HCT116 (cell line): ENCODE measurements around the gene GPR155.

Experiments
- CEBPB ChIP-seq: IDR thresholded peaks from 2 replicates; pipeline ENCODE4 v1.6.1; 2012; ENCODE audit warnings: low read depth
- EZH2 ChIP-seq: fragments of 200-600 bp; sonication (generic); IDR thresholded peaks from 2 replicates; pipeline ENCODE4 v1.6.1; 2017; ENCODE audit warnings: antibody characterized with exemption, mixed run types
- EZH2phosphoT487 ChIP-seq: fragments of 200-600 bp; IDR thresholded peaks from 2 replicates; pipeline ENCODE4 v1.6.1; 2018; ENCODE audit warnings: antibody characterized with exemption, borderline replicate concordance
- JUND ChIP-seq: IDR thresholded peaks from 2 replicates; pipeline ENCODE4 v1.6.1; 2012
- POLR2A ChIP-seq: IDR thresholded peaks from 2 replicates; pipeline ENCODE4 v1.7.0; 2011; ENCODE audit warnings: borderline replicate concordance; ENCODE audit not compliant: insufficient read depth, insufficient read length; ENCODE audit errors: extremely low read depth
- POLR2AphosphoS5 ChIP-seq: IDR thresholded peaks from 2 replicates; pipeline ENCODE4 v1.6.1; 2011; ENCODE audit warnings: mild to moderate bottlenecking, low read depth, low read length, moderate library complexity
- YY1 ChIP-seq: IDR thresholded peaks from 2 replicates; pipeline ENCODE4 v1.6.1; 2011; ENCODE audit warnings: low read length, low read depth, moderate library complexity, mild to moderate bottlenecking; ENCODE audit not compliant: insufficient replicate concordance; ENCODE audit errors: extremely low read depth
- ZFX ChIP-seq: fragments of 450-650 bp; IDR thresholded peaks from 2 replicates; pipeline ENCODE4 v1.6.1; 2017
- ZNF274 ChIP-seq: fragments of 200-500 bp; sonication (Bioruptor generic); IDR thresholded peaks from 2 replicates; pipeline ENCODE4 v1.6.1; 2014; ENCODE audit warnings: mild to moderate bottlenecking, low read depth, low read length, inconsistent platforms
- TF ChIP-seq, protein P1 (sequence below), 3 experiments: fragments of 200-600 bp in 1 of 3; sonication (generic) in 1 of 3; IDR thresholded peaks in 2 of 3; conservative IDR thresholded peaks in 1 of 3; 2 replicates each; pipeline ENCODE4 v1.5.1; 2012 to 2017; ENCODE audit warnings: low read depth in 2 of 3, low read length in 2 of 3, antibody characterized with exemption in 1 of 3, borderline replicate concordance in 1 of 3, control low read depth in 1 of 3, mild to moderate bottlenecking in 1 of 3, mixed read lengths in 1 of 3, mixed run types in 1 of 3, moderate library complexity in 1 of 3; ENCODE audit not compliant: insufficient read depth in 1 of 3
- TF ChIP-seq, protein P2 (sequence below): IDR thresholded peaks from 2 replicates; pipeline ENCODE4 v1.6.1; 2012
- TF ChIP-seq, protein P3 (sequence below): IDR thresholded peaks from 2 replicates; pipeline ENCODE4 v1.6.1; 2012; ENCODE audit warnings: low read depth

DNA sequence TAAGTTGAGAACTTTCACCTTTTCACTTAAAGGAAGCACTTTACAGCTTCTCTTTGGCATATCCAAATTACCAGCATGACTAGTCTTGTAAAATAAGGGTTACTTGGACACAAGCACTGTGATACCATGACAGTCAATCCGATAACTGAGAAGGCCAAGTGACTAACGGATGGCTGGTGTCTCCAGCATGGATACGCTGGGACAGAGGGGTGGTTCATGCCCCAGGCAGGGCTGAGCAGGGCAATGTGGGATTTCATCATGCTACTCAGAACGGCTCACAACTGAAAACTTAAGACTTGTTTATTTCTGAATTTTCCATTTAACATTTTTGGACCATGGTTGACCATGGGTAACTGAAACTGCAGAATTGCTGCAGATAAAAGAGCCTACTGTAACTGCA is 43.1 kb upstream of the GPR155 start:
- TF ChIP-seq, protein P1, sequence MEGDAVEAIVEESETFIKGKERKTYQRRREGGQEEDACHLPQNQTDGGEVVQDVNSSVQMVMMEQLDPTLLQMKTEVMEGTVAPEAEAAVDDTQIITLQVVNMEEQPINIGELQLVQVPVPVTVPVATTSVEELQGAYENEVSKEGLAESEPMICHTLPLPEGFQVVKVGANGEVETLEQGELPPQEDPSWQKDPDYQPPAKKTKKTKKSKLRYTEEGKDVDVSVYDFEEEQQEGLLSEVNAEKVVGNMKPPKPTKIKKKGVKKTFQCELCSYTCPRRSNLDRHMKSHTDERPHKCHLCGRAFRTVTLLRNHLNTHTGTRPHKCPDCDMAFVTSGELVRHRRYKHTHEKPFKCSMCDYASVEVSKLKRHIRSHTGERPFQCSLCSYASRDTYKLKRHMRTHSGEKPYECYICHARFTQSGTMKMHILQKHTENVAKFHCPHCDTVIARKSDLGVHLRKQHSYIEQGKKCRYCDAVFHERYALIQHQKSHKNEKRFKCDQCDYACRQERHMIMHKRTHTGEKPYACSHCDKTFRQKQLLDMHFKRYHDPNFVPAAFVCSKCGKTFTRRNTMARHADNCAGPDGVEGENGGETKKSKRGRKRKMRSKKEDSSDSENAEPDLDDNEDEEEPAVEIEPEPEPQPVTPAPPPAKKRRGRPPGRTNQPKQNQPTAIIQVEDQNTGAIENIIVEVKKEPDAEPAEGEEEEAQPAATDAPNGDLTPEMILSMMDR (IDR thresholded peaks at IDR 0.05 in 2 of 3, conservative IDR thresholded peaks at IDR 0.05 in 1 of 3; ENCODE audit: borderline replicate concordance in 1 of 3, insufficient read depth in 1 of 3, low read depth in 2 of 3, low read length in 2 of 3): no peak
- TF ChIP-seq YY1: no peak
- no peak for TF ChIP-seq ZFX
- TF ChIP-seq EZH2: no peak
- no peak for TF ChIP-seq CEBPB
- TF ChIP-seq, protein P2, sequence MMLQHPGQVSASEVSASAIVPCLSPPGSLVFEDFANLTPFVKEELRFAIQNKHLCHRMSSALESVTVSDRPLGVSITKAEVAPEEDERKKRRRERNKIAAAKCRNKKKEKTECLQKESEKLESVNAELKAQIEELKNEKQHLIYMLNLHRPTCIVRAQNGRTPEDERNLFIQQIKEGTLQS: no peak
- TF ChIP-seq POLR2A: no peak
- TF ChIP-seq ZNF274: no peak
- TF ChIP-seq JUND: no peak
- TF ChIP-seq, protein P3, sequence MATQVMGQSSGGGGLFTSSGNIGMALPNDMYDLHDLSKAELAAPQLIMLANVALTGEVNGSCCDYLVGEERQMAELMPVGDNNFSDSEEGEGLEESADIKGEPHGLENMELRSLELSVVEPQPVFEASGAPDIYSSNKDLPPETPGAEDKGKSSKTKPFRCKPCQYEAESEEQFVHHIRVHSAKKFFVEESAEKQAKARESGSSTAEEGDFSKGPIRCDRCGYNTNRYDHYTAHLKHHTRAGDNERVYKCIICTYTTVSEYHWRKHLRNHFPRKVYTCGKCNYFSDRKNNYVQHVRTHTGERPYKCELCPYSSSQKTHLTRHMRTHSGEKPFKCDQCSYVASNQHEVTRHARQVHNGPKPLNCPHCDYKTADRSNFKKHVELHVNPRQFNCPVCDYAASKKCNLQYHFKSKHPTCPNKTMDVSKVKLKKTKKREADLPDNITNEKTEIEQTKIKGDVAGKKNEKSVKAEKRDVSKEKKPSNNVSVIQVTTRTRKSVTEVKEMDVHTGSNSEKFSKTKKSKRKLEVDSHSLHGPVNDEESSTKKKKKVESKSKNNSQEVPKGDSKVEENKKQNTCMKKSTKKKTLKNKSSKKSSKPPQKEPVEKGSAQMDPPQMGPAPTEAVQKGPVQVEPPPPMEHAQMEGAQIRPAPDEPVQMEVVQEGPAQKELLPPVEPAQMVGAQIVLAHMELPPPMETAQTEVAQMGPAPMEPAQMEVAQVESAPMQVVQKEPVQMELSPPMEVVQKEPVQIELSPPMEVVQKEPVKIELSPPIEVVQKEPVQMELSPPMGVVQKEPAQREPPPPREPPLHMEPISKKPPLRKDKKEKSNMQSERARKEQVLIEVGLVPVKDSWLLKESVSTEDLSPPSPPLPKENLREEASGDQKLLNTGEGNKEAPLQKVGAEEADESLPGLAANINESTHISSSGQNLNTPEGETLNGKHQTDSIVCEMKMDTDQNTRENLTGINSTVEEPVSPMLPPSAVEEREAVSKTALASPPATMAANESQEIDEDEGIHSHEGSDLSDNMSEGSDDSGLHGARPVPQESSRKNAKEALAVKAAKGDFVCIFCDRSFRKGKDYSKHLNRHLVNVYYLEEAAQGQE: no peak
- no peak for TF ChIP-seq EZH2phosphoT487
- no peak for TF ChIP-seq POLR2AphosphoS5
